HepG2 (cell line): Measurements from ENCODE around the gene SMCO4. TPM values are rescaled to one million over a fixed set of nuclear protein-coding genes. Genes with fewer than 3 reads are reported as not detected.

Experiments used
- ARNT ChIP-seq: fragments of 450-650 bp; IDR thresholded peaks from 2 replicates; pipeline ENCODE4 v1.6.1; 2017
- CREB3 ChIP-seq: sonication (generic); formaldehyde crosslinking; IDR thresholded peaks from 2 replicates; pipeline ENCODE4 v1.5.0; 2020; ENCODE audit warnings: missing genetic modification reagents
- DNMT1 ChIP-seq: sonication (generic); formaldehyde crosslinking; IDR thresholded peaks from 2 replicates; pipeline ENCODE4 v1.5.1; 2020; ENCODE audit warnings: mild to moderate bottlenecking, missing genetic modification reagents
- DPF2 ChIP-seq: sonication (generic); formaldehyde crosslinking; IDR thresholded peaks from 2 replicates; pipeline ENCODE4 v1.4.0; 2020; ENCODE audit warnings: mild to moderate bottlenecking, low read depth, missing genetic modification reagents, borderline replicate concordance
- ELF4 ChIP-seq: sonication (generic); formaldehyde crosslinking; IDR thresholded peaks from 2 replicates; pipeline ENCODE4 v1.5.0; 2020; ENCODE audit warnings: missing genetic modification reagents, mild to moderate bottlenecking, moderate library complexity, borderline replicate concordance
- FOXA1 ChIP-seq, 2 experiments: fragments of 450-650 bp in 1 of 2; sonication (generic) in 1 of 2; formaldehyde crosslinking in 1 of 2; IDR thresholded peaks; 2 replicates each; pipeline versions ENCODE4 v1.4.0 to v1.6.1; 2016 to 2020; ENCODE audit warnings: missing genetic modification reagents in 1 of 2
- GTF3A ChIP-seq: sonication (generic); formaldehyde crosslinking; conservative IDR thresholded peaks from 2 replicates; pipeline ENCODE4 v1.4.0; 2020; ENCODE audit warnings: mild to moderate bottlenecking, missing genetic modification reagents
- KDM5A ChIP-seq: fragments of 200-600 bp; sonication (generic); IDR thresholded peaks from 2 replicates; pipeline ENCODE4 v1.7.0; 2018; ENCODE audit warnings: antibody characterized with exemption, mild to moderate bottlenecking, low read length, borderline replicate concordance
- KLF16 ChIP-seq, 2 experiments: sonication (generic) in 1 of 2; formaldehyde crosslinking in 1 of 2; IDR thresholded peaks; 2 replicates each; pipeline versions ENCODE4 v1.6.1 to v1.8.0; 2016 to 2023; ENCODE audit warnings: missing genetic modification reagents in 2 of 2, missing compliant biosample characterization in 1 of 2
- MEIS2 ChIP-seq: sonication (generic); formaldehyde crosslinking; IDR thresholded peaks from 2 replicates; pipeline ENCODE4 v1.9.0; 2021; ENCODE audit warnings: mild to moderate bottlenecking, missing genetic modification reagents
- MIER2 ChIP-seq: IDR thresholded peaks from 2 replicates; pipeline ENCODE4 v1.6.1; 2016; ENCODE audit warnings: missing biosample characterization, missing genetic modification reagents
- NFKBIZ ChIP-seq: IDR thresholded peaks from 2 replicates; pipeline ENCODE4 v1.6.1; 2018; ENCODE audit warnings: missing genetic modification reagents, missing compliant biosample characterization
- PHF20 ChIP-seq: sonication (generic); formaldehyde crosslinking; IDR thresholded peaks from 2 replicates; pipeline ENCODE4 v1.5.0; 2020; ENCODE audit warnings: mild to moderate bottlenecking, missing genetic modification reagents
- PRDM4 ChIP-seq: sonication (generic); formaldehyde crosslinking; IDR thresholded peaks from 2 replicates; pipeline ENCODE4 v1.9.0; 2021; ENCODE audit warnings: missing genetic modification reagents, borderline replicate concordance
- SNAPC5 ChIP-seq: sonication (generic); formaldehyde crosslinking; IDR thresholded peaks from 2 replicates; pipeline ENCODE4 v1.8.1; 2023; ENCODE audit warnings: mild to moderate bottlenecking, missing genetic modification reagents, borderline replicate concordance
- SNRNP70 ChIP-seq: fragments of 200-400 bp; formaldehyde crosslinking; IDR thresholded peaks from 2 replicates; pipeline ENCODE4 v1.6.1; 2017; ENCODE audit warnings: mild to moderate bottlenecking, low read depth, low read length, moderate library complexity
- SOX6 ChIP-seq, 2 experiments: fragments of 450-650 bp in 1 of 2; sonication (generic) in 1 of 2; formaldehyde crosslinking in 1 of 2; IDR thresholded peaks; 2 replicates each; pipeline versions ENCODE4 v1.4.0 to v1.6.1; 2017 to 2020; ENCODE audit warnings: antibody characterized with exemption in 1 of 2, mild to moderate bottlenecking in 1 of 2, missing genetic modification reagents in 1 of 2
- TFE3 ChIP-seq: IDR thresholded peaks from 2 replicates; pipeline ENCODE4 v1.6.1; 2016
- ZBTB20 ChIP-seq: sonication (generic); formaldehyde crosslinking; IDR thresholded peaks from 2 replicates; pipeline ENCODE4 v1.8.1; 2023; ENCODE audit warnings: missing genetic modification reagents, low read depth, mild to moderate bottlenecking, borderline replicate concordance
- ZNF367 ChIP-seq: sonication (generic); formaldehyde crosslinking; IDR thresholded peaks from 2 replicates; pipeline ENCODE4 v1.4.0; 2020; ENCODE audit warnings: missing genetic modification reagents, borderline replicate concordance
- ZNF503 ChIP-seq: sonication (generic); formaldehyde crosslinking; IDR thresholded peaks from 2 replicates; pipeline ENCODE4 v1.4.0; 2020; ENCODE audit warnings: missing genetic modification reagents
- ZSCAN12 ChIP-seq: sonication (generic); formaldehyde crosslinking; IDR thresholded peaks from 2 replicates; pipeline ENCODE4 v1.9.0; 2021; ENCODE audit warnings: mild to moderate bottlenecking, missing genetic modification reagents
- ZSCAN20 ChIP-seq: sonication (generic); formaldehyde crosslinking; IDR thresholded peaks from 2 replicates; pipeline ENCODE4 v1.4.0; 2020; ENCODE audit warnings: missing genetic modification reagents, mild to moderate bottlenecking, borderline replicate concordance
- polyA plus RNA-seq, 8 experiments: library from polyadenylated mRNA; depleted of rRNA in 3 of 8; stranded (reverse) in 7 of 8; unstranded in 1 of 8; fragments of >200 nt; fragmentation: Illumina TruSeq in 4 of 8; extraction: Trizol in 4 of 8; gene quantifications; 2 replicates each; pipeline versions ENCODE4 v1.2.1 to v1.2.3, GENCODE V29; 2011 to 2016; ENCODE audit warnings: low read depth in 4 of 8, missing spikeins in 1 of 8, mixed read lengths in 1 of 8; ENCODE audit not compliant: insufficient read depth in 1 of 8
- total RNA-seq, 5 experiments: library from RNA; depleted of rRNA; stranded (reverse); fragments of >200 nt; fragmentation: Illumina TruSeq; extraction: Trizol; gene quantifications; 2 replicates each; pipeline ENCODE4 v1.2.3, GENCODE V29; 2016; ENCODE audit warnings: low read depth in 1 of 5

The SMCO4 gene
- total and polyA plus RNA-seq, 2 of the 13 experiments (the other 11 are each of a cell fraction or from before 2014, with no cell fraction given), result 10.6 to 28.5 TPM

GRCh38 chr11:93493252-93493897 lies 49.8 kb downstream of the SMCO4 start (continued):
- no peak for TF ChIP-seq SOX6 (IDR thresholded peaks at IDR 0.05)
- TF ChIP-seq SOX6 (CRISPR knock-in tag; IDR thresholded peaks at IDR 0.05), result peak; percentile 74
- no peak for TF ChIP-seq GTF3A (CRISPR knock-in tag)
- no peak for TF ChIP-seq PHF20
- no peak for TF ChIP-seq MIER2 (CRISPR knock-in tag)
- 0 out of 2 replicates have a peak, but pooled peaks have one; percentile 22 for TF ChIP-seq FOXA1 (IDR thresholded peaks at IDR 0.05)
- peak; percentile 56 for TF ChIP-seq FOXA1 (CRISPR knock-in tag; IDR thresholded peaks at IDR 0.05)
- 0 out of 2 replicates have a peak, but pooled peaks have one; percentile 2 for TF ChIP-seq ZBTB20 (CRISPR knock-in tag)
- TF ChIP-seq ZNF367 (CRISPR knock-in tag), result no peak
- TF ChIP-seq ARNT, result no peak
- no peak for TF ChIP-seq SNAPC5 (CRISPR knock-in tag)
- TF ChIP-seq ZSCAN20, result no peak
- no peak for TF ChIP-seq SNRNP70
- TF ChIP-seq ZNF503, result no peak; the same call in 1 of the 2 replicates
- TF ChIP-seq PRDM4 (CRISPR knock-in tag), result no peak
- TF ChIP-seq DPF2, result no peak
- TF ChIP-seq MEIS2 (CRISPR knock-in tag), result peak; percentile 67; the same call in 1 of the 2 replicates
- no peak for TF ChIP-seq KDM5A
- no peak for TF ChIP-seq CREB3 (CRISPR knock-in tag)
- TF ChIP-seq NFKBIZ, result 0 out of 2 replicates have a peak, but pooled peaks have one; percentile 10
- TF ChIP-seq TFE3 (CRISPR knock-in tag), result no peak
- no peak for TF ChIP-seq DNMT1 (CRISPR knock-in tag)
- TF ChIP-seq KLF16 (CRISPR knock-in tag; IDR thresholded peaks at IDR 0.05), result 0 out of 4 replicates have a peak, but pooled peaks of 1 of the 2 experiments have one; percentile 24
- TF ChIP-seq ELF4 (CRISPR knock-in tag), result no peak
- no peak for TF ChIP-seq ZSCAN12
